SK-N-MC (cell line): Measurements from ENCODE around the gene ADAD2.

Experiments used
- EZH2 ChIP-seq: fragments of 200-600 bp; sonication (generic); IDR thresholded peaks from one replicate; pipeline ENCODE4 v1.6.1; 2017; ENCODE audit warnings: antibody characterized with exemption
- FOXP2 ChIP-seq: optimal IDR thresholded peaks from 2 replicates; pipeline ENCODE3; 2011; ENCODE audit warnings: mild to moderate bottlenecking, moderate library complexity; ENCODE audit not compliant: insufficient read depth; ENCODE audit errors: extremely low read length, control extremely low read depth
- POLR2AphosphoS5 ChIP-seq: IDR thresholded peaks from 2 replicates; pipeline ENCODE4 v1.6.1; 2012; ENCODE audit warnings: mild to moderate bottlenecking, low read depth, low read length, borderline replicate concordance

- TF ChIP-seq EZH2 (no peak), POLR2AphosphoS5 (no peak), FOXP2 (no peak)
Observed at GRCh38 chr16:84159800-84160199, 31.2 kb upstream of the ADAD2 start.
